PC-9 (cell line): ENCODE data around the gene VDAC2. TPM values are rescaled to one million over a fixed set of nuclear protein-coding genes. Genes with fewer than 3 reads are reported as not detected.
"Not testable (repeated sequence)": the region's sequence is repeated elsewhere in the genome, so short reads cannot be mapped to it uniquely, and the experiment has no call there.

Experiments used
- BruUV-seq: library from RNA; stranded (reverse); fragments of 400-500 nt; replicated peaks from 2 replicates; lab custom pipeline; 2021; lab: Mats Ljungman, UMichigan
- CTCF ChIA-PET: fragments of 300-600 bp; sonication (Branson Sonifier 250); formaldehyde crosslinking; loops from one replicate; lab custom pipeline; 2022; ENCODE audit warnings: antibody characterized with exemption; lab: Charles Lee
- POLR2A ChIA-PET: fragments of 300-600 bp; sonication (Branson Sonifier 250); formaldehyde crosslinking; loops from one replicate; lab custom pipeline; 2022; ENCODE audit warnings: antibody characterized with exemption; ENCODE audit not compliant: unreplicated experiment; lab: Charles Lee
- DNase-seq, 2 experiments: peaks; one replicate each; pipeline versions ENCODE4 v3.0.0 to v3.0.0-alpha.2; 2015 to 2022; ENCODE audit warnings: mixed read lengths in 1 of 2
- H2AFZ ChIP-seq: fragments of 200-600 bp; sonication (generic); 2 replicates; pipeline ENCODE4 v1.8.1; 2017; ENCODE audit warnings: antibody characterized with exemption
- H3F3A ChIP-seq: fragments of 200-600 bp; sonication (generic); 2 replicates; pipeline ENCODE4 v1.8.1; 2017; ENCODE audit warnings: antibody characterized with exemption, mild to moderate bottlenecking, low read depth; ENCODE audit not compliant: insufficient read depth
- H3K27ac ChIP-seq: fragments of 200-600 bp; sonication (generic); 2 replicates; pipeline ENCODE4 v1.6.1; 2016; ENCODE audit warnings: mixed run types
- H3K27me3 ChIP-seq: fragments of 200-600 bp; sonication (generic); 2 replicates; pipeline ENCODE4 v1.6.1; 2016; ENCODE audit warnings: low read depth, mixed run types; ENCODE audit not compliant: insufficient read depth
- H3K36me3 ChIP-seq: fragments of 200-600 bp; sonication (generic); 2 replicates; pipeline ENCODE4 v1.6.1; 2016; ENCODE audit warnings: low read depth, mixed run types
- H3K4me1 ChIP-seq: fragments of 200-600 bp; sonication (generic); replicated peaks from 2 replicates; pipeline ENCODE4 v1.6.1; 2016; ENCODE audit warnings: mixed run types; ENCODE audit not compliant: insufficient read depth
- H3K4me2 ChIP-seq: fragments of 200-600 bp; sonication (generic); 2 replicates; pipeline ENCODE4 v1.6.1; 2017; ENCODE audit warnings: mixed run types
- H3K4me3 ChIP-seq: fragments of 200-600 bp; sonication (generic); 2 replicates; pipeline ENCODE4 v1.6.1; 2016; ENCODE audit warnings: mixed run types
- H3K79me2 ChIP-seq: fragments of 200-600 bp; sonication (generic); 2 replicates; pipeline ENCODE4 v1.6.1; 2017; ENCODE audit warnings: low read depth, mixed run types
- H3K9me2 ChIP-seq: fragments of 200-600 bp; sonication (generic); 2 replicates; pipeline ENCODE4 v1.8.1; 2017; ENCODE audit warnings: mild to moderate bottlenecking; ENCODE audit not compliant: insufficient read depth
- H3K9me3 ChIP-seq: fragments of 200-600 bp; sonication (generic); 2 replicates; pipeline ENCODE4 v1.8.1; 2016; ENCODE audit warnings: low read depth; ENCODE audit not compliant: insufficient read depth
- H4K20me1 ChIP-seq: fragments of 200-600 bp; sonication (generic); 2 replicates; pipeline ENCODE4 v1.8.1; 2017; ENCODE audit not compliant: insufficient read depth
- EZH2 ChIP-seq: fragments of 200-600 bp; sonication (generic); IDR thresholded peaks from 2 replicates; pipeline ENCODE4 v1.8.0; 2017; ENCODE audit warnings: antibody characterized with exemption, low read depth
- intact Hi-C: fragments of 100-400 bp; cut with micrococcal nuclease; formaldehyde crosslinking; loops from one replicate; pipeline ENCODE4 v1.10.0; 2022; ENCODE audit not compliant: unreplicated experiment
- total RNA-seq: library from RNA; stranded (reverse); gene quantifications from 2 replicates; pipeline ENCODE4 v1.2.3, GENCODE V29; 2021
- TF ChIP-seq, protein P1 (sequence below): fragments of 200-600 bp; sonication (generic); conservative IDR thresholded peaks from 2 replicates; pipeline ENCODE4 v1.6.1; 2017; ENCODE audit warnings: mixed run types, antibody characterized with exemption, mild to moderate bottlenecking, moderate library complexity

VDAC2 gene
- total RNA-seq, 1 experiment from 2014 or later = 243 TPM

DNA sequence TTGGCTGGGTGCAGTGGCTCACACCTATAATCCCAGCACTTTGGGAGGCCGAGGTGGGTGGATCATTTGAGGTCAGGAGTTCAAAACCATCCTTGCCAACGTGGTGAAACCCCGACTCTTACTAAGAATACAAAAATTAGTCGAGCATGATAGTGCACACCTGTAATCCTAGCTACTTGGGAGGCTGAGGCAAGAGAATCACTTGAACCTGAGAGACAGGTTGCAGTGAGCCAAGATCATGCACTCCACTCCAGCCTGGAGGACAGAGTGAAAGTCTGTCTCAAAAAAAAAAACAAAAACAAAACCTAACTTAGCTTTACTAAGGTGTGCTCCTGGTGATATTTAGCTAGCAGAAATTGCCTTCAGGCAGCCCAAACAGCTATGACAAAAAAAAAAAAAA is 24.3 kb upstream of the VDAC2 start:
- POLR2A ChIA-PET = interaction anchor here (0.5 kb wide), 1 partner anchor 63 kb away, joined by 3 read pairs; no protein-coding TSS in a partner anchor
- Histone ChIP-seq H3K9me2 (no peaks in the 10 kb centered on the region), H3K4me1 (peaks cover 46% of the 10 kb centered on the region), H3K27ac (peak overlapping the region; percentile 49), H3K36me3 (no peaks in the 10 kb centered on the region), H2AFZ (no peak overlapping the region), H4K20me1 (no peaks in the 10 kb centered on the region), H3F3A (peaks cover 43% of the 10 kb centered on the region), H3K4me2 (peak overlapping the region; percentile 56; the same call in 1 of the 2 replicates), H3K9me3 (no peaks in the 10 kb centered on the region), H3K79me2 (no peaks in the 10 kb centered on the region; the same call in none of the 2 replicates), H3K4me3 (no peak overlapping the region), H3K27me3 (no peaks in the 10 kb centered on the region)
- intact Hi-C loops = no loop called here
- no peak for TF ChIP-seq EZH2
- TF ChIP-seq, protein P1, sequence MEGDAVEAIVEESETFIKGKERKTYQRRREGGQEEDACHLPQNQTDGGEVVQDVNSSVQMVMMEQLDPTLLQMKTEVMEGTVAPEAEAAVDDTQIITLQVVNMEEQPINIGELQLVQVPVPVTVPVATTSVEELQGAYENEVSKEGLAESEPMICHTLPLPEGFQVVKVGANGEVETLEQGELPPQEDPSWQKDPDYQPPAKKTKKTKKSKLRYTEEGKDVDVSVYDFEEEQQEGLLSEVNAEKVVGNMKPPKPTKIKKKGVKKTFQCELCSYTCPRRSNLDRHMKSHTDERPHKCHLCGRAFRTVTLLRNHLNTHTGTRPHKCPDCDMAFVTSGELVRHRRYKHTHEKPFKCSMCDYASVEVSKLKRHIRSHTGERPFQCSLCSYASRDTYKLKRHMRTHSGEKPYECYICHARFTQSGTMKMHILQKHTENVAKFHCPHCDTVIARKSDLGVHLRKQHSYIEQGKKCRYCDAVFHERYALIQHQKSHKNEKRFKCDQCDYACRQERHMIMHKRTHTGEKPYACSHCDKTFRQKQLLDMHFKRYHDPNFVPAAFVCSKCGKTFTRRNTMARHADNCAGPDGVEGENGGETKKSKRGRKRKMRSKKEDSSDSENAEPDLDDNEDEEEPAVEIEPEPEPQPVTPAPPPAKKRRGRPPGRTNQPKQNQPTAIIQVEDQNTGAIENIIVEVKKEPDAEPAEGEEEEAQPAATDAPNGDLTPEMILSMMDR = no peak
- CTCF ChIA-PET = interaction anchor here (0.7 kb wide), 1 partner anchor 201 kb away, joined by 3 read pairs; no protein-coding TSS in a partner anchor
- BruUV-seq = TSS peak; percentile 11
- no peak for DNase-seq

GRCh38 chr10:75187961-75188426 is 22.6 kb upstream of the VDAC2 start:
- TF ChIP-seq, protein P1 = peak; percentile 84
- TF ChIP-seq EZH2 = no peak
- Histone ChIP-seq H3K4me2 (peak overlapping the region; percentile 56), H3F3A (peaks cover 59% of the 10 kb centered on the region), H3K9me3 (no peaks in the 10 kb centered on the region), H3K4me1 (peaks cover 57% of the 10 kb centered on the region), H3K27ac (peak overlapping the region; percentile 49), H3K27me3 (no peaks in the 10 kb centered on the region), H3K79me2 (no peaks in the 10 kb centered on the region; the same call in none of the 2 replicates), H3K9me2 (no peaks in the 10 kb centered on the region), H4K20me1 (no peaks in the 10 kb centered on the region), H3K4me3 (no peak overlapping the region; the same call in 1 of the 2 replicates), H3K36me3 (no peaks in the 10 kb centered on the region), H2AFZ (no peak overlapping the region)
- intact Hi-C loops = loop anchor here (1.0 to 2.0 kb wide), 5 partner anchors 22 to 207 kb away; partner anchors contain the start of gene VDAC2
- POLR2A ChIA-PET = interaction anchor here (0.6 to 0.7 kb wide), 2 partner anchors 23 to 29 kb away, joined by 3 to 5 read pairs; no protein-coding TSS in a partner anchor
- peak; percentile 73 to 96 for DNase-seq
- no TSS peak for BruUV-seq
- CTCF ChIA-PET = interaction anchor here (0.5 to 2.6 kb wide), 11 partner anchors 9 to 847 kb away, joined by 3 to 25 read pairs (median 5); partner anchors contain the start of genes COMTD1 and VDAC2

- H3K36me3 ChIP-seq, H3K4me3 ChIP-seq, H4K20me1 ChIP-seq, H3K9me2 ChIP-seq, H3K9me3 ChIP-seq, H3K27me3 ChIP-seq, DNase-seq, H2AFZ ChIP-seq, BruUV-seq, H3K79me2 ChIP-seq: not testable (repeated sequence)
- peaks cover 60% of the 10 kb centered on the region for H3F3A ChIP-seq
- POLR2A ChIA-PET = interaction anchor here (0.6 to 0.7 kb wide), 2 partner anchors 23 to 28 kb away, joined by 3 to 5 read pairs; no protein-coding TSS in a partner anchor
- CTCF ChIA-PET = interaction anchor here (0.5 to 2.6 kb wide), 8 partner anchors 21 to 847 kb away, joined by 3 to 25 read pairs (median 5); partner anchors contain the start of genes COMTD1 and VDAC2
- intact Hi-C loops = loop anchor here (1.0 to 2.0 kb wide), 5 partner anchors 22 to 206 kb away; partner anchors contain the start of gene VDAC2
- peak overlapping the region; percentile 49 for H3K27ac ChIP-seq
- peak overlapping the region; percentile 56 for H3K4me2 ChIP-seq
- peaks cover 62% of the 10 kb centered on the region for H3K4me1 ChIP-seq
These were observed 22.1 kb upstream of the VDAC2 start for GRCh38 chr10:75188522-75188921.
